Activated gamma-delta T cell treated with Interleukin-2 at 50 U/mL for 16 hours (primary cell): ENCODE data around the gene TPD52L1.
A peak's percentile ranks its signal among the peaks of the same experiment; 100 is the strongest.
"Not testable (repeated sequence)": the region's sequence is repeated elsewhere in the genome, so short reads cannot be mapped to it uniquely, and the experiment has no call there.

Experiments used
- DNase-seq: peaks from one replicate; pipeline ENCODE4 v3.0.0-alpha.2; 2020

TPD52L1 gene

DNA sequence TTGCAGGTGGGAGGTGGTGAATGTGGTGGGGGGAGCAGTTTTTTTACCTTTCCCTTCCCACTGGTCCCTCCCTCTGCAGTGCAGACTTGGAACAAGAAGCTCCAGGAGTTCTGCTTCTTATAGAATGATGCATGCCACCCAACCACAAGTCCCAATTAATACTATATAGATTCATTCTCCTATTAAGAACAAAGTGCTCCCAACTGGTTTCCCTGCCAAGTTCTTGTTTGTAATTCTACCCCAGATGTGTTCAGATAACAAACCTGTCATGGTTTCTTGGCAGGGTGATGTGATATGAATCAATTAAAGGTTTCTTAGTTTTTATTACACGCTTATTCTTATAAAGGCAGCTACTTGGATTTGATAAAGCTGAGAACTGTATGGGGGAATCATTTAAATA lies 124.3 kb downstream of the TPD52L1 start:
- no peak for DNase-seq

DNA sequence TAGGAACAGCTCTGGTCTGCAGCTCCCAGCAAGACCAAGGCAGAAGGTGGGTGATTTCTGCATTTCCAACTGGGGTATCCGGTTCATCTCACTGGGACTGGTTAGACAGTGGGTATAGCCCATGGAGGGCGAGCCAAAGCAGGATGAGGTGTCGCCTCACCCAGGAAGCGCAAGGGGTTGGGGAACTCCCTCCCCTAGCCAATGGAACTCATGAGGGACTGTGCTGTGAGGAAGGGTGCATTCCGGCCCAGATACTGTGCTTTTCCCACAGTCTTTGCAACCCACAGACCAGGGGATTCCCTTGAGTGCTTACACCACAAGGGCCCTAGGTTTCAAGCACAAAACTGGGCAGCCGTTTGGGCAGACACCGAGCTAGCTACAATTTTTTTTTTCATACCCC lies 126.4 kb downstream of the TPD52L1 start:
- no peak for DNase-seq

DNA sequence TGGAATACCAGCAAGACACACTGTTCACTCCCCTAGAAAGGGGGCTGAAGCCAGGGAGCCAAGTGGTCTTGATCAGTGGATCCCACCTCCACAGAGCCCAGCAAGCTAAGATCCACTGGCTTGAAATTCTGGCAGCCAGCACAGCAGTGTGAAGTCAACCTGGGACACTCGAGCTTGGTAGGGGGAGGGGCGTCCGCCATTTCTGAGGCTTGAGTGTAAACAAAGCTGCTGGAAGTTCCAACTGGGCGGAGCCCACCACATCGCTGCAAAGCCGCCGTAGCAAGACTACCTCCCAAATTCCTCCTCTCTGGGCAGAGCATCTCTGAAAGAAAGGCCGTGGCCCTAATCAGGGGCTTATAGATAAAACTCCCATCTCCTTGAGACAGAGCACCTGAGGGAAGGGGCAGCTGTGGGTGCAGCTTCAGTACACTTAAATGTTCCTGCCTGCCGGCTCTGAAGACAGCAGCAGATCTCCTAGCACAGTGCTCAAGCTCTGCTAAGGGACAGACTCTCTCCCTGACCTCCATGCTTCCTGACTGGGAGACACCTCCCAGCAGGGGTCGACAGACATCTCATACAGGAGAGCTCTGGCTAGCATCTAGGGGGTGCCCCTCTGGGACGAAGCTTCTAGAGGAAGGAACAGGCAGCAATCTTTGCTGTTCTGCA lies 126.9 kb downstream of the TPD52L1 start:
- not testable (repeated sequence) for DNase-seq

DNA sequence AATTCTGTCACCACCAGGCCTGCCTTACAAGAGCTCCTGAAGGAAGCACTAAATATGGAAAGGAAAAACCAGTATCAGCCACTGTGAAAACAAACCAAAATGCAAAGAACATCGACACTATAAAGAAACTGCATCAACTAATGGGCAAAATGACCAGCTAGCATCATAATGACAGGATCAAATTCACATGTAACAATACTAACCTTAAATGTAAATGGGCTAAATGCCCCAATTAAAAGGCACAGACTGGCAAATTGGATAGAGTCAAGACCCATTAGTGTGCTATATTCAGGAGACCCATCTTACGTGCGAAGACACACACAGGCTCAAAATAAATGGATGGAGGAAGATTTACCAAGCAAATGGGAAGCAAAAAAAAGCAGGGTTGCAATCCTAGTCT lies 128.9 kb downstream of the TPD52L1 start:
- not testable (repeated sequence) for DNase-seq

DNA sequence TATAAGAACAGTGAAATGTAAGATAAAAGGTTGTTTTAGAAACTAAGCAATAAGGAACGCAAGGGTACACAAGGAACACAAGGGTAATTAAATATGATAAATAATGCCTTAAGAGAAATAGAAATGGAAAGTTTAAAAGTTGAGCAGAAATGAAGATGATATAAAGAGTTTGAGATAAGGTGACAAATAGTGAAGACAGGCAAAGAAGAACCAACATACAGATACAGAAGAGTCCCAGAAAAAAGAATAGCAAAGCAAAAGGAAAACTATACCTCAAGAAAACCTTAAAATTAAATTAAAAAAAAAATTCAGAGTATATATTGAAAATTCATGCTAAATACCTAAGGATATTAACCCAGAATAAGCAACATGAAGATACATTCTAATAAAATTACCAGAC lies 131.8 kb downstream of the TPD52L1 start:
- no peak for DNase-seq

DNA sequence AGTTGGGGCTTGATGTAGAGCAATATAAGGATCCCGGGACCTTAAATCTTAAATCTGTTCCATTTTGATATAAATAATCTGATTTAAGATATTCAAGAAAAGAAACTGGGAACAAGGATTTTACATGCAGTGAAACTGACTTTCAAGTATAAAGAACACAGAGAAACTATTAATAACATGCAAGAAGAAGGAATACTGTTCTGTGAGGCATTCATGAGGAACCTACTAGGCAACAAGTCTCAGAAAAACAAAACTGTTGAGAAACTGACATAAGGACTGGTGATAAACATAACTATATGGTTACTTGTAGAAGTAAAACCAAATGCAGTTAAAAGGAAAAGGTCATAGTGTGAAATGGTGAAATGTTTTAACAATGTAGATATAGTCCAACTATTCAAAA lies 132.4 kb downstream of the TPD52L1 start:
- DNase-seq: no peak

DNA sequence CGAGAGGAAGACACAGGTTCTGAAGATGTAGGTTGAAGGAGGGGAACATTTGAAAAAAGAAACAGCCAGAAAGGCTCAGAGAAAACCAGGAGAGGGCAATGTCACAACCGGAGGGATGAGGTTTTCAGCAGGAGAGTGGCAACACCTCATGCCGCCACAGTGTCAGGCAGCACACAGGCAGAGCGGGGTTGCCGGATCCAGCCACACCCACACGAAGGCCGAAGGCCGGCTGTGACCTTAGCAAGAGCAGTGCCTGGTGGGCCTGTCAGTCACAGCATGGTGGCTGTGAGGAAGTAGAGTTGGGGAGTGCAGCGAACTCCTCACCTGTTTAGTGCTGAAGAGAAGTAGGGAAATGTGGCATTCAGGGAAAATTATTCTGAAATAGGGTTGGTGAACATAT lies 134.1 kb downstream of the TPD52L1 start:
- no peak for DNase-seq

DNA sequence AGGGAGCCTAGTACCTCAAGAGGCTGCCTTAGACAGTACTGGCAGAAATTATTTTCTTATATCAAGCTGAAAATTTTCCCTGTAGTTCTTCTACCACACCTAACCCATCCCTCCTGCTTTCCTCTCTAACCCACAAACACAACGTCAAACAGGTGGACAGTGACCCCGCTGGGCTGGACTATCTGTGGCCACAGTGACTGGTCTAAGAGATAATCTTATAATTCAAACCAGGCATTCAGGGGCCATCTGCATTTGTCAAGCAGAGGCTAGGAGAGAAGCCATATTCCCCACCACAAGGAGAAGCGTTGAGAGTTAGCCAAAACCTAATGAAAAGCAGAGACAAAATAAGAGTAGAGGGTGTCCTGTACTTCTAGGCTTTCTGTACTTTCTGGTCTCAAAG lies 140.0 kb downstream of the TPD52L1 start:
- DNase-seq: no peak

DNA sequence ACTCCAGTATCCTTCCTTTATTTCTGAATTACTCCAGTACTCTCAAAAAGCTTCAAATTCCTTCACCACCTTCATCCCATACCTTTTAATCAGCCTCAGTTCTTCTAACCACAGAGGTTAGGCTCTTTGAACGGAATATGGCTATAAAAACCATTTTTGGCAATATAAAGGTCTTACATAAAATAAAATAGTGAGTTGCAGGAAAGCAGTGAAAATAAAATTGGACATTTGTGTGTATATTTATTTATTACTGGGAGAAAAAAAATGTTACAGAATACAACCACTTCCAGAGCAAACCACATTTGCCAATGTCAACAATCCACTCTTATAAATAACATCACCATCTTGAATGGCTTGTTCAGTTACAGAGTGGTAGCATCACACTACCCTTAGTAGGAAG lies 140.5 kb downstream of the TPD52L1 start:
- DNase-seq: no peak

DNA sequence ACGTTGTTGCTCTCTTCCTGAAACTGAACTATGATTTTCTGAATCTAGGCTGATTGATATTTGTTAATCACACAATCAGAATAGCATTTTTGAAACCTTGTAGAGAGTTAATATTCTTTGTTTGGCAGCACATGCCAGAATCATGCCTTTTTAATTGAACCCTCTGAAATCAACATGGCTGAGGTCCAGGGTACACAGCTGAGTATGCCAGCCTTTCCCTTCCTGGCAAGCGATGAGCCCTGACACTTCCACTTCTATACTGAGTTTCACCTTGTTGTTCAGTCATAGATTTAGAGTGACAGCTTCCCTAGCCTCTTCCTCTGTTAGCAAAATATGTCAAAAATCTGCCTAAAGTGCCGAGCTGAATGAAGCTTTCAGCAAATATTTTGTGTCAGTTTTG lies 141.4 kb downstream of the TPD52L1 start:
- DNase-seq: no peak

DNA sequence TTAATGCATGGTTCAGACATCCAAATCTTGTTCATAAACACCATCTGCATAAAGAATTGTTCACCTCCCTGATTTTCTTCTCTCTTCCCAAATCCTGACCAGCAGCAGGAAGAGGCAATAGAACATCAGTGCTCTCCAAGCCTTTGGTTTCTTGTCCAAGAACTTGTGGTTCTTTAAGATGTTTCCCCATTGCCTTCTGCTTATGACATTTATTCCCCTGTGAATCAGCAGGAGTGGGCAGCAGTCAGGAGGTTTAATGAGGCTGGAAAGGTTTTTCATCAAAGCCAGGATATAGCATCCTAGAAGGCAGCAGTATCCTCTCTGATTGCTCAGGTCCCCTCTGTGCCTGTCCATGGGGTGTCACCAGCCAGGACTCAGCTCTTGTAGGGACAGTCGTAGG lies 142.9 kb downstream of the TPD52L1 start:
- no peak for DNase-seq

DNA sequence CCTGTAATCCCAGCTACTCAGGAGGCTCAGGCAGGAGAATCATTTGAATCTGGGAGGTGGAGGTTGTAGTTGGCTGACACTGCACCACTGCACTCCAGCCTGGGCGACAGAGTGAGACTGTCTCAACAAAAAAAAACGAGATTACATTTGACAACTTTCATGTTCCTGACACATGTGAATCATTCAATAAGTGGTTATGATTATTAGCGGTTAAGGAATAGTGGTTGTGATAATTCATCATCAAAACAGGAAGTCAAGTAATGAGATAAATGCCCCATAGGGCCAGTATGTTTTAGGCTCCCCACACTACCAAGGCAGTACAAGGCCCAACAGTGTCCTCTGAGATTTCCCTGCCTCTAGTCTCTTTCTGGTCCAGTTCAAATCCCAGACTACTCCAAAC lies 145.7 kb downstream of the TPD52L1 start:
- DNase-seq: no peak

DNA sequence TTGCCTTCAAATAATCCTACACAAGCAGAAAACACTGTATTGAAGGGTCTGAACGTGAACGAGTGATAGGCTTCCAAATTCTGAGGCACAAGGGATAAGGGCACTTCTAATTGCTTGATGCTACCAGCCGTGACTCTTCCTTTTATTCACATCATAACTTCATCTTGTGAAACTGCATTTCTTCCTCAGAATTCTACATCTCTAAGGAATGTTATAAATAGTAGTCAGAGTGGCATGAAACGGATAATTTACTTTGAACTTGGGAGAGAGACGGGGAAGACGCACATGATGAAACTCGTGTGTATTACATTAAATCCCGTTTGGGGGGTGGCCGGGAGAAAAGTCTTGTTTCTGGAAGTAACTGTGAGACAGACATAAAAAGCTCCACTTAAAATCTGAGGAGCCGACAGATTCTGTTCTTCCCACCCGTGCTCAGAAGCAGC lies 147.4 kb downstream of the TPD52L1 start:
- no peak for DNase-seq

DNA sequence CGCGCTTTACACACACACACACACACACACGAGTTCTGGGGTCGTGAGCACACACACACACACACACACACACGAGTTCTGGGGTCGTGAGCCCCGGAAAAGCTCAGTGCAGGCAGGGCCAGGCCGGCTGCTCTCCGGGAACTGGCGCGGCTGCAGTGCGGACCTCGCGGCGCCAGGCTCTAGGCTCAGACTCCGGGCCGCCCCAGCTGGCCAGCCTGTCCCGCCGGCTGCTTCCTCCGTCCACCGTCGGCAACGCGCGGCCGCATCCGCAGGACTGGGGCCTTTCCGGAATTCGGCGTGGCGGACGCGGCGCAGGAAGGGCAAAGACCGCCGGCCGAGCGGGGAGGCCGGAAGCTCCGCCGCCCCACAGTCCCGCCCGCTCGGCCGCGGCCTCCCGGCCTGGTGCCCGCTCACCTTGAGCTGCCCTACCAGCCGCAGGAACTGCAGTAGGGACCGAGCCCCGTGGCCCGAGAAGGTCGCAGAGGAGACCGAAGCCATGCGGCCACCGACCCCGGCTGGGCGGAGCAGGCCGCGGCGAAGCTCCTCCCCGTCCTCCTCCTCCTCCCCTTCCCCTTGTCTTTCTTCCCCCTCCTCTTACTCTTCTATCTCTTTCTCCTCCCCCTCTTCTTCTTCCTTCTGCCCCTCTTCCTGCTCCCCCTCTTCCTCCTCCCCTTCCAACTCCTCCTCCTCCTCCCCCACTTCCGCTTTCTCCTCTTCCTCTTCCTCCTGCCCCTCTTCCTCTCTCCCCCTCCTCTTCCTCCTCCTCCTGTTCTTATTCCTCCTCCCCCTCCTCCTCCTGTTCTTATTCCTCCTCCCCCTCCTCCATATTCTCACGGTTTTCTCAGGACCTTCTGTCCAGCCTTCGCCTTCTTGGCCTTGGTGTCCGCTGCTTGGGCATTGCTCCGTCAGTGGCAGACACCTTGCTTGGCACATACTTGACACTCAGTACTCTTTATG lies 148.1 kb downstream of the TPD52L1 start, which contains the start of gene HDDC2:
HDDC2 (minus strand) TSS at position 533 of the 957 bp plus-strand sequence; CDS start at position 498, 35 bp downstream.
- peak; percentile 23 for DNase-seq

DNA sequence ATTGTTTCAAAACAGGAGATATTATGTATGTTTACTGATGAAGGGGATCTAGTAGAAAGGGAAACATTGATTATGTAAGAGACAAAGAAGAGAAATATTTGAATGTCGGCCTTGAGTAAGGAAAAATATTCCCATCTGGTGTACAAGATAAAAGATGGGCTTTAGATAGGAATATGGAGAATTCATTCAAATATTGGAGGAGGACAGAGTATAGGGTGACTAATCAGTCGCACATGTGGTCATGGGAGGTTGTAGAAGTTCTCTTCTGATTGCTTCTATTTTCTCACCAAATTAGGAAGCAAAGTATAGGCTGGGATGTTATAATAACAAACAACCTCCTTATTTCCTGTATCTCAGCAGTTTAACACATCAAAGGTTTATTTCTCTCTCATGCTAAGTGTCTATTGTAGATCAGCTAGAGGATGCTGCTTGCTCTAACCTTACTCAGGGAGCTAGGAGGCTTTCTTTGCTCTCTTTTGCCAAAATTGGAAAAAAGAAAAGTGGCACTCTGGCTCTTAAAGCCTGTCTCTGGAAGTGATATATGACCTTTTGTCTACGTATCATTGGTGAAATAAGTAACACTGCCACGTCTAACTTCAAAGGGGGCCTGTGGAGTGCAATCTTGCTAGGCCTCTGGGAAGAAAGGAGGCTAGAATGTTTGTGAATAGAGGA lies 149.4 kb downstream of the TPD52L1 start:
- no peak for DNase-seq

DNA sequence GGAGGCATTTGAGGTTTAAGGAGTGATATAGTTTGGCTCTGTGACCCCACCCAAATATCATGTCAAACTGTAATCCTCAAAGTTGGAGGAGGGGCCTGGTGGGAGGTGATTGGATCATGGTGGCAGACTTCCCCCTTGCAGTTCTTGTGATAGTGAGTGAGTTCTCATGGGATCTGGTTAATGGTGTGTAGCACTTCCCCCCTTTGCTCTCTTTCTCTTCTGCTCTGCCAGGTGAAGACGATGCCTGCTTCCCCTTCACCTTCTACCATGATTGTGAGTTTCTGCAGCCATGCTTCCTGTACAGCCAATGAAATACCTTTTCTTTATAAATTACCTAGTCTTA lies 149.9 kb downstream of the TPD52L1 start:
- DNase-seq: no peak

DNA sequence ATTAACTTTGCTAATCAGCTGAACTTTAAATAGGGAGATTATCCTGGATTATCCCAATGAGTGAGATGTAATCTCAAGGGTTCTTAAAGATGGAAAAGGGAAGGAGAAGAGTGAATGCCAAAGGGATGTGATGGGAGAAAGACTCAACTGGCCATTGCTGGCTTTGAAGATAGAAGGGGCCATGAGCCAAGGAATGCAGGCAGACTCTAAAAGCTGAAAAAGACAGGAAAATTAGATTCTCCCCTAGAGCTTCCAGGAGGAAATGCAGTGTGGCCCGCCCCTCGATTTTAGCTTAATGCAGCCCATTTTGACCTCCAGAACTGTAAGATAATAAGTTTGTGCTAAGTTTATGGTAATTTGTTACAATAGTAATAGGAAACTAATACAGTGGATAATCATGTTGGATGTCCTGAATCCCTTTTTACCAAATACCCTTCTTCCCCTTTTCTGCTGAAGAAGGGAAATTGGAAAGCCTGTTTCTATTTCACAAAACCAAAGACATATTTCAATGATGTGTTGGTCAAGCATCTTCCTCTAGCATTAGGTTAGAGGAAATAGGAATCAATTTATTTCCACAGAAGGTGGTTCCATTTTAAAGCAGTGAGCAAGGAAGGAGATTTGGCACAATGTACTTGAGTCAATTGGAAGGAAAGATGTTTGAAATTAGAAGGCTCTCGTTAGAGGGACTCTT lies 151.5 kb downstream of the TPD52L1 start:
- no peak for DNase-seq

DNA sequence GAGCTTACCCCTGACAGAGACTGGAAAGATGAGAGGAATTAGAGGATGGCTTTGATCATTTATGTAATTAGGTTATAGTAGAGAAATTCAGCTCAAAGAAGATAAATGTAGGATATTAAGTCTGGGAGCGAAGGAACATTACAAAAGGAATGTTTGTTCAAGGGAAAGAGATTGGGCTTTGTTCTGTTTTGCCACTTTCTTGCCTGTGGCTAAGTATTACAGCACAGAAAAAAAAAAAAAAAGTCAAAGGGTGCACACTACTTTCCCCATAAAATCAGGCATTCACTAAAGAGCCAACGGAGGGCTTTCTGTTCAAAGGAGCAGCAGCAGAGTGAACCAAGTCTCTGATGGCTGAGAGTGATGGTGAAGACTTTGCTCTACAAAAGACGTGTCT lies 153.2 kb downstream of the TPD52L1 start:
- no peak for DNase-seq

DNA sequence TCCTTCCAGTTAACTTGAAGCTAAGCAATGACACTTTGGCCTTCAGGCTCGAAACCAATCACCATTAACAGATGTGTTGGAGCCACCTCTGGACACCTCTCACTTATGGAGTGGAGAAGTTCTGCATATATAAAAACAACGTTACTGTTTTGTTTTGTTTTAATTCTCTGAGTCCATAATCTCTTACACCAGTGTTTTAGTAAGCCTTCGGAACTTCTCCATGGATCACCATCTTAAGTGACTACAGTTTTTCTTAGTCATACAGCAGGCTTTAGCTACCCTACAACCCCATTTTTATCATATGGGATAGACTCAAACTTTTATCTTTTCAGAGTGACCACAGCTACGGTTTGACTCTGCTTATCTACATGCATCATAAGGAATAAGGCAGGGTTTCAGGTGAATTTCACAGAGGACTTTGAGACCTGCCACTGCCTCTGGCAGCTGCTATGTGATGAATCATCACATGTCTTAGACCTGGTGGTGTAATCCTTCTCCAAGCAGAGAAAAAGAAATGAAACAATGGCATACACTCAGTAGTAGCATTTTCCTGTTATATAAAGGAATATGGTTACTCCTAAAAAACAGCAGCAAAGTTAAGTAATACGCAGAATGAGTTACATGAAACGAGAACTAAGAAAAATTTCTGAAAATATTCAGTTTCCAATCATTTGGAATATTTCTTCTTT lies 153.7 kb downstream of the TPD52L1 start:
- no peak for DNase-seq

DNA sequence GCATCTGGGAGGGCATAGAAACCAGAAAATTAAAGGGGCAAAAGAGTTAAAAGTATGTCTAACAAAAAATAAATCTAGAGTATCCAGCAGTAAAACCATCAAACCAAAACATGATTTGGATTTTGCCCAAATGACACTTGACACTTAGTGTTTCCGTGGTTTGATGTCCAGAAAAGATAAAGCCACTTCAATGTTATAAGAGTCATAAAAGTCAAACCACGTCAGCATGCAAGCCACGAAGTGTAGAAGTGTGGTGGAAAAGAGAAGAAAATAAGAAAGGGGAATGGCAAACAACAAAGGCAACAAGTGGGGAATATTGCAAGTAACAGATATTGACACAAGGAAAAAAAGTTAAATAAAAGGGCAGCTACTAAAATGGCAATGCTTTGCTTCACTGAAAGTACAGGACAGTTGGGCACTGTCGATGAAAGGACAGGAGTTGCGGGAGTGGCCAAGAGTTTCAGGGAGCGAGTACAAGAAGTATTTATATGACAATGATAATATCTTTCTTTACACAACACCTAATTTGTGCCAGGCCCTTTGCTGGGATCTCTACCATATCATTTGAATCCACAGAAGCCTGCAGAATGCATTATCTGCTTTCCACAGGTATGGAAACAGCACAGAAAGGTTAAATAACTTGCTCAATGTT lies 154.5 kb downstream of the TPD52L1 start:
- DNase-seq: no peak

DNA sequence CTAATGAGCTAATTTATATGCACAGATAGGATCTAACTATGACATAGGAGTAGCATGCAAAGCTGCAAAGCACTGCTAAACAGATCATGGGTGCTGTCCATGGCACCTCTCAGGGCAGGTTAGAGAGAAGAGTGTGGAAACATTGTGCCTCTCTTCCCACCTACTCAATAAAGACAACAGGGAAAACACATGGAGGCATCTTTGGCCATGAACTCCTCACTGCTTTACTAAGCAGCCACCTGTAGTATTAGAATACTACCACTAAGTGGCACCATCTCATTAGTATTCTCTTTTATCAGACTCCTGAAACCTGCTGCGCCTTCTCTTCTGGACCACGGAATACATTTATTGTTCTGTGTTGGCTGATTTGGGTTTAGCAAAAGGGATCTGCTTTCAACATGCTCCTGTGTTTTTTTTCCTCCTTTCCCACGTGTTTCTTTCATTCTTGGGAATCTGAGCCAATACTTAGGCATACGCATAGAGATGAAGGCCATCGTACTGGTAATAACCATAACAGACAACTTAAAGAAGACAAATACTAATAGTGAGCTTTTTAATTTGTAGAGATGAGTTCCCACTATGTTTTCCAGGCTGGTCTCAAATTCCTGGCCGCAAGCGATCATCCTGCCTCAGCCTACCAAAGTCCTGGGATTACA lies 157.5 kb downstream of the TPD52L1 start:
- no peak for DNase-seq
